Measurements from ENCODE around the gene BANF2. TPM values are rescaled to one million over a fixed set of nuclear protein-coding genes. Genes with fewer than 3 reads are reported as not detected.

BANF2 gene
- polyA plus RNA-seq, 1 of the 3 experiments (the other 2 are of a cell fraction): not detected

GRCh38 chr20:17759449-17759848 is 59.7 kb downstream of the BANF2 start:
- Histone ChIP-seq H3K27me3 (ENCODE audit: insufficient read depth) (peaks cover under 1% of the 10 kb centered on the region; the same call in 1 of the 2 replicates), H3K9me2 (no peaks in the 10 kb centered on the region), H3K9ac (no peak overlapping the region), H3K4me1 (ENCODE audit: control insufficient read depth in 1 of 2, insufficient read depth in 2 of 2, low read depth in 1 of 2, low read length in 1 of 2) (no peaks in the 10 kb centered on the region), H3K9me3 (no peaks in the 10 kb centered on the region), H4K20me1 (ENCODE audit: insufficient read depth) (no peaks in the 10 kb centered on the region), H3K27ac (ENCODE audit: low read depth in 2 of 2, low read length in 1 of 2) (no peak overlapping the region), H3K4me3 (ENCODE audit: low read depth in 2 of 2, low read length in 1 of 2) (no peak overlapping the region), H3F3A (replicated peaks; ENCODE audit: insufficient read depth) (no peaks in the 10 kb centered on the region), H3K36me3 (replicated peaks in 1 of 2; ENCODE audit: control insufficient read depth in 1 of 2, insufficient read depth in 2 of 2, low read length in 1 of 2) (no peaks in the 10 kb centered on the region), H2AFZ (ENCODE audit: low read depth) (no peak overlapping the region), H3K4me2 (no peak overlapping the region), H3K79me2 (ENCODE audit: insufficient read depth) (no peaks in the 10 kb centered on the region)
- no peak for DNase-seq
- ChIA-PET POLR2A (no interaction called here), CTCF (no interaction called here)
- WGBS (ENCODE audit: low lambda C conversion rate): 32% methylated on average over 1 of the region's 1 CpG
- TF ChIP-seq ZBTB33 (IDR thresholded peaks at IDR 0.05; ENCODE audit: borderline replicate concordance, low read depth) (no peak), ELF1 (IDR thresholded peaks at IDR 0.05) (no peak), YY1 (IDR thresholded peaks at IDR 0.05; ENCODE audit: low read depth) (no peak), SIN3A (IDR thresholded peaks at IDR 0.05; ENCODE audit: borderline replicate concordance, low read depth, low read length) (no peak), IRF3 (IDR thresholded peaks at IDR 0.05; ENCODE audit: low read depth, low read length) (no peak), GATA2 (CRISPR knock-in tag; IDR thresholded peaks at IDR 0.05) (no peak), FOXM1 (IDR thresholded peaks at IDR 0.05; ENCODE audit: low read depth) (no peak), RXRA (IDR thresholded peaks at IDR 0.05; ENCODE audit: borderline replicate concordance, low read depth) (no peak)

GRCh38 chr20:17761604-17762003 is 61.8 kb downstream of the BANF2 start:
- CTCF ChIA-PET: no interaction called here
- H3K4me3 ChIP-seq (ENCODE audit: low read depth in 2 of 2, low read length in 1 of 2): no peak overlapping the region
- TF ChIP-seq USF1 (IDR thresholded peaks at IDR 0.05; ENCODE audit: borderline replicate concordance, low read depth) (peak; percentile 88; the same call in 1 of the 2 replicates), TCF12 (IDR thresholded peaks at IDR 0.05) (no peak)
- POLR2A ChIA-PET: no interaction called here
- no peaks in the 10 kb centered on the region for H3F3A ChIP-seq (replicated peaks; ENCODE audit: insufficient read depth)
- no peaks in the 10 kb centered on the region for H3K9me3 ChIP-seq
- H3K27me3 ChIP-seq (ENCODE audit: insufficient read depth): no peaks in the 10 kb centered on the region; the same call in 1 of the 2 replicates
- WGBS (ENCODE audit: low lambda C conversion rate): 0% methylated on average over 3 of the region's 3 CpGs
- no peaks in the 10 kb centered on the region for H3K9me2 ChIP-seq
- H3K27ac ChIP-seq (ENCODE audit: low read depth in 2 of 2, low read length in 1 of 2): no peak overlapping the region
- H4K20me1 ChIP-seq (ENCODE audit: insufficient read depth): no peaks in the 10 kb centered on the region
- no peaks in the 10 kb centered on the region for H3K4me1 ChIP-seq (ENCODE audit: control insufficient read depth in 1 of 2, insufficient read depth in 2 of 2, low read depth in 1 of 2, low read length in 1 of 2)
- no peaks in the 10 kb centered on the region for H3K79me2 ChIP-seq (ENCODE audit: insufficient read depth)
- H3K9ac ChIP-seq: no peak overlapping the region
- peak; percentile 36 for DNase-seq
- H2AFZ ChIP-seq (ENCODE audit: low read depth): no peak overlapping the region
- H3K36me3 ChIP-seq (replicated peaks in 1 of 2; ENCODE audit: control insufficient read depth in 1 of 2, insufficient read depth in 2 of 2, low read length in 1 of 2): no peaks in the 10 kb centered on the region
- H3K4me2 ChIP-seq: no peak overlapping the region
